ENCODE measurements around the gene ARFRP1. TPM values are rescaled to one million over a fixed set of nuclear protein-coding genes. Genes with fewer than 3 reads are reported as not detected.

The ARFRP1 gene
- total and polyA plus RNA-seq, 2 of the 4 experiments (the other 2 are of a cell fraction) = 25.3 to 36.6 TPM

- H4K8ac ChIP-seq (ENCODE audit: low read depth in 2 of 2, low read length in 2 of 2) = no peak overlapping the region
- in situ Hi-C loops (cut with MboI; ENCODE audit: low sequenced_read_pairs) = no loop called here
- no peak overlapping the region for H4K91ac ChIP-seq (ENCODE audit: insufficient read depth, low read depth, low read length)
- H4K20me1 ChIP-seq (ENCODE audit: insufficient read depth, low read length) = peaks cover 38% of the 10 kb centered on the region
- no peak for ATAC-seq (ENCODE audit: low read depth)
- TF ChIP-seq POLR2A (IDR thresholded peaks at IDR 0.05; ENCODE audit: low read depth, low read length) (no peak), FOS (IDR thresholded peaks at IDR 0.05; ENCODE audit: low read depth, low read length) (no peak), CHD1 (IDR thresholded peaks at IDR 0.05; ENCODE audit: low read depth, low read length) (no peak)
- dilution Hi-C loops (cut with HindIII; ENCODE audit: low sequenced_read_pairs, unreplicated experiment) = no loop called here
- no peak overlapping the region for H3K14ac ChIP-seq (replicated peaks; ENCODE audit: low read depth, low read length)
- no peak overlapping the region for H3K27ac ChIP-seq (ENCODE audit: insufficient read depth, low read length)
- no peak overlapping the region for H2BK20ac ChIP-seq (ENCODE audit: low read depth, low read length)
- no peak overlapping the region for H2BK15ac ChIP-seq (ENCODE audit: low read depth, low read length)
- intact Hi-C loops (cut with micrococcal nuclease) = no loop called here
- H2AK9ac ChIP-seq (replicated peaks; ENCODE audit: low read depth, low read length, poor library complexity) = peak overlapping the region; percentile 37
- H2AK5ac ChIP-seq (ENCODE audit: low read depth, low read length) = no peak overlapping the region
- no peak overlapping the region for H2BK5ac ChIP-seq (ENCODE audit: low read depth, low read length, poor library complexity, severe bottlenecking)
- no peak overlapping the region for H3K4me3 ChIP-seq (ENCODE audit: insufficient read depth, low read depth, low read length)
- no peak overlapping the region for H3K23ac ChIP-seq (ENCODE audit: low read depth, low read length)
- no peak overlapping the region for H2BK120ac ChIP-seq (ENCODE audit: low read depth, low read length)
- no peak overlapping the region for H3K4me2 ChIP-seq (ENCODE audit: low read depth, low read length)
- no peak for DNase-seq
- peaks cover 5% of the 10 kb centered on the region; the same call in 1 of the 2 replicates for H3K4me1 ChIP-seq (ENCODE audit: control insufficient read depth, insufficient read depth, low read length)
- BruUV-seq (replicated peaks) = no TSS peak
- H3K4ac ChIP-seq (ENCODE audit: low read depth, low read length) = no peak overlapping the region
- no peak overlapping the region for H3K18ac ChIP-seq (ENCODE audit: low read depth, low read length)
- ChIA-PET POLR2A (ENCODE audit: unreplicated experiment) (no interaction called here), CTCF (no interaction called here)
- H2AFZ ChIP-seq (replicated peaks; ENCODE audit: low read length, poor library complexity) = no peak overlapping the region
- no peaks in the 10 kb centered on the region for H3K27me3 ChIP-seq (ENCODE audit: control insufficient read depth, insufficient read depth, low read length)
- no peak overlapping the region for H3K9ac ChIP-seq (ENCODE audit: low read depth, low read length)
- H3K36me3 ChIP-seq (ENCODE audit: control insufficient read depth, insufficient read depth, low read length) = peaks cover 39% of the 10 kb centered on the region
- peaks cover 19% of the 10 kb centered on the region for H3K9me1 ChIP-seq (ENCODE audit: insufficient read depth, low read length)
- H3K9me3 ChIP-seq (ENCODE audit: control insufficient read depth, insufficient read depth, low read length) = no peaks in the 10 kb centered on the region
- H4K5ac ChIP-seq (ENCODE audit: low read depth, low read length) = no peak overlapping the region
- H3K79me1 ChIP-seq (ENCODE audit: low read depth in 1 of 2, low read length in 2 of 2) = peaks cover 21 to 48% of the 10 kb centered on the region in 2 experiments
- WGBS, 2 experiments (ENCODE audit: extremely low coverage in 2 of 2, insufficient read length in 1 of 2) = 93% methylated on average over 9 of the region's 25 CpGs; no CpG with 5 or more reads in 1 of the 2 experiments
- no peak overlapping the region for H3K56ac ChIP-seq (ENCODE audit: extremely low read depth, insufficient read depth, low read length)
Observed at GRCh38 chr20:63734111-63734945, 26.6 kb upstream of the ARFRP1 start.
